HCT116 (cell line): ENCODE results near the gene IER5L. TPM values are rescaled to one million over a fixed set of nuclear protein-coding genes. Genes with fewer than 3 reads are reported as not detected.

Experiments
- ATAC-seq: fragments of 200-7000 bp; cut with Tn5 transposase; 2 replicates; pipeline ENCODE4 v1.9.1; 2020; ENCODE audit warnings: mild to moderate bottlenecking, moderate library complexity
- BruUV-seq: library from RNA; stranded (reverse); fragments of 400-500 nt; replicated peaks from 2 replicates; lab custom pipeline; 2021; lab: Mats Ljungman, UMichigan
- CTCF ChIA-PET: fragments of 300-600 bp; sonication (Branson Sonifier 250); formaldehyde crosslinking; loops from one replicate; lab custom pipeline; 2021; ENCODE audit warnings: antibody characterized with exemption; lab: Charles Lee
- POLR2A ChIA-PET: fragments of 300-600, 350-600 bp; sonication (Branson Sonifier 250); formaldehyde crosslinking; loops from one replicate; lab custom pipeline; 2021; ENCODE audit warnings: antibody characterized with exemption; lab: Charles Lee
- RAD21 ChIA-PET, 2 experiments: fragments of 300-600 bp; sonication (Branson Sonifier 250); formaldehyde crosslinking; loops; one replicate each; lab custom pipeline; 2023; ENCODE audit warnings: low total read pairs in 2 of 2; ENCODE audit not compliant: uncharacterized antibody in 2 of 2, unreplicated experiment in 2 of 2, low non-redundant PET in 1 of 2; lab: Charles Lee
- DNase-seq: peaks from one replicate; pipeline ENCODE4 v3.0.0-alpha.2; 2010; ENCODE audit warnings: low read depth, low spot score
- H2AFZ ChIP-seq: fragments of 200-600 bp; shearing (Covaris generic), sonication (generic); 2 replicates; pipeline ENCODE4 v1.6.1; 2017; ENCODE audit warnings: low read depth, mixed run types, mixed read lengths, antibody characterized with exemption, low read length; ENCODE audit not compliant: poor library complexity, severe bottlenecking
- H3K27ac ChIP-seq: 2 replicates; pipeline ENCODE4 v1.5.1; 2012; ENCODE audit warnings: low read depth, low read length
- H3K27me3 ChIP-seq: fragments of 200-600 bp; sonication (generic); 2 replicates; pipeline ENCODE4 v1.6.1; 2016; ENCODE audit warnings: mixed run types, low read length, mixed read lengths; ENCODE audit not compliant: insufficient read depth
- H3K36me3 ChIP-seq, 2 experiments: fragments of 200-500 bp in 1 of 2; fragments of 200-600 bp in 1 of 2; sonication (Bioruptor generic) in 1 of 2; sonication (generic) in 1 of 2; 2 replicates each; pipeline versions ENCODE4 v1.5.1 to v1.6.1; 2014 to 2016; ENCODE audit warnings: low read length in 2 of 2, inconsistent platforms in 1 of 2, mixed read lengths in 1 of 2, mixed run types in 1 of 2; ENCODE audit not compliant: insufficient read depth in 2 of 2, control insufficient read depth in 1 of 2
- H3K4me1 ChIP-seq, 2 experiments: fragments of 200-600 bp in 1 of 2; sonication (generic) in 1 of 2; 2 replicates each; pipeline versions ENCODE4 v1.5.1 to v1.6.1; 2012 to 2017; ENCODE audit warnings: low read length in 2 of 2, inconsistent platforms in 1 of 2, mild to moderate bottlenecking in 1 of 2, mixed read lengths in 1 of 2, mixed run types in 1 of 2, moderate library complexity in 1 of 2; ENCODE audit not compliant: insufficient read depth in 2 of 2, control insufficient read depth in 1 of 2
- H3K4me2 ChIP-seq: fragments of 200-600 bp; sonication (generic); 2 replicates; pipeline ENCODE4 v1.6.1; 2017; ENCODE audit warnings: mixed run types, low read length, mixed read lengths
- H3K4me3 ChIP-seq, 2 experiments: fragments of 200-600 bp in 1 of 2; sonication (generic) in 1 of 2; replicated peaks in 1 of 2; 2 replicates each; pipeline ENCODE4 v1.5.1; 2011 to 2016; ENCODE audit warnings: low read length in 2 of 2, control low read depth in 1 of 2, low read depth in 1 of 2, mild to moderate bottlenecking in 1 of 2, mixed read lengths in 1 of 2, mixed run types in 1 of 2
- H3K79me2 ChIP-seq: fragments of 200-600 bp; sonication (generic); 2 replicates; pipeline ENCODE4 v1.6.1; 2017; ENCODE audit warnings: mild to moderate bottlenecking, mixed run types, low read length, moderate library complexity, mixed read lengths; ENCODE audit not compliant: insufficient read depth
- H3K9ac ChIP-seq: fragments of 200-600 bp; sonication (generic); 2 replicates; pipeline ENCODE4 v1.6.1; 2016; ENCODE audit warnings: low read length, mixed read lengths
- H3K9me2 ChIP-seq: fragments of 200-600 bp; sonication (generic), shearing (Covaris generic); 2 replicates; pipeline ENCODE4 v1.6.1; 2017; ENCODE audit warnings: mixed run types, mild to moderate bottlenecking, moderate library complexity; ENCODE audit not compliant: insufficient read depth
- H3K9me3 ChIP-seq, 2 experiments: fragments of 200-500 bp in 1 of 2; fragments of 200-600 bp in 1 of 2; sonication (Bioruptor generic) in 1 of 2; sonication (generic) in 1 of 2; 2 replicates each; pipeline ENCODE4 v1.6.1; 2014 to 2017; ENCODE audit warnings: low read length in 2 of 2, mixed read lengths in 2 of 2, inconsistent platforms in 1 of 2, low read depth in 1 of 2, mild to moderate bottlenecking in 1 of 2, mixed run types in 1 of 2, moderate library complexity in 1 of 2; ENCODE audit not compliant: control insufficient read depth in 1 of 2, insufficient read depth in 1 of 2
- H4K20me1 ChIP-seq: fragments of 200-600 bp; sonication (generic), shearing (Covaris generic); 2 replicates; pipeline ENCODE4 v1.6.1; 2017; ENCODE audit warnings: mixed run types, mild to moderate bottlenecking, moderate library complexity; ENCODE audit not compliant: insufficient read depth
- CBX3 ChIP-seq: IDR thresholded peaks from 2 replicates; pipeline ENCODE4 v1.6.1; 2012; ENCODE audit warnings: low read depth
- CEBPB ChIP-seq: IDR thresholded peaks from 2 replicates; pipeline ENCODE4 v1.6.1; 2012; ENCODE audit warnings: low read depth
- EGR1 ChIP-seq: IDR thresholded peaks from 2 replicates; pipeline ENCODE4 v1.6.1; 2012; ENCODE audit warnings: low read depth
- ELF1 ChIP-seq: IDR thresholded peaks from 2 replicates; pipeline ENCODE4 v1.6.1; 2012; ENCODE audit warnings: low read depth, borderline replicate concordance
- EZH2 ChIP-seq: fragments of 200-600 bp; sonication (generic); IDR thresholded peaks from 2 replicates; pipeline ENCODE4 v1.6.1; 2017; ENCODE audit warnings: antibody characterized with exemption, mixed run types
- EZH2phosphoT487 ChIP-seq: fragments of 200-600 bp; IDR thresholded peaks from 2 replicates; pipeline ENCODE4 v1.6.1; 2018; ENCODE audit warnings: antibody characterized with exemption, borderline replicate concordance
- FOSL1 ChIP-seq: IDR thresholded peaks from 2 replicates; pipeline ENCODE4 v1.6.1; 2012; ENCODE audit warnings: low read depth
- POLR2A ChIP-seq: IDR thresholded peaks from 2 replicates; pipeline ENCODE4 v1.7.0; 2011; ENCODE audit warnings: borderline replicate concordance; ENCODE audit not compliant: insufficient read depth, insufficient read length; ENCODE audit errors: extremely low read depth
- POLR2AphosphoS5 ChIP-seq: IDR thresholded peaks from 2 replicates; pipeline ENCODE4 v1.6.1; 2011; ENCODE audit warnings: mild to moderate bottlenecking, low read depth, low read length, moderate library complexity
- REST ChIP-seq: IDR thresholded peaks from 2 replicates; pipeline ENCODE4 v1.6.1; 2012; ENCODE audit warnings: low read depth
- SIN3A ChIP-seq: IDR thresholded peaks from 2 replicates; pipeline ENCODE4 v1.6.1; 2012; ENCODE audit warnings: low read depth
- SP1 ChIP-seq: IDR thresholded peaks from 2 replicates; pipeline ENCODE4 v1.6.1; 2012; ENCODE audit warnings: low read depth
- SRF ChIP-seq: IDR thresholded peaks from 2 replicates; pipeline ENCODE4 v1.6.1; 2012; ENCODE audit warnings: low read depth
- YY1 ChIP-seq: IDR thresholded peaks from 2 replicates; pipeline ENCODE4 v1.6.1; 2011; ENCODE audit warnings: low read length, low read depth, moderate library complexity, mild to moderate bottlenecking; ENCODE audit not compliant: insufficient replicate concordance; ENCODE audit errors: extremely low read depth
- ZBTB33 ChIP-seq: IDR thresholded peaks from 2 replicates; pipeline ENCODE4 v1.6.1; 2011; ENCODE audit warnings: mild to moderate bottlenecking, low read length, moderate library complexity; ENCODE audit not compliant: insufficient replicate concordance; ENCODE audit errors: extremely low read depth
- ZFX ChIP-seq: fragments of 450-650 bp; IDR thresholded peaks from 2 replicates; pipeline ENCODE4 v1.6.1; 2017
- ZNF274 ChIP-seq: fragments of 200-500 bp; sonication (Bioruptor generic); IDR thresholded peaks from 2 replicates; pipeline ENCODE4 v1.6.1; 2014; ENCODE audit warnings: mild to moderate bottlenecking, low read depth, low read length, inconsistent platforms
- intact Hi-C: fragments of 100-400 bp; cut with micrococcal nuclease; formaldehyde crosslinking; loops from 2 replicates; pipeline ENCODE4 v1.10.0; 2022
- total RNA-seq: library from RNA; stranded (reverse); gene quantifications from one replicate; pipeline ENCODE4 v1.2.1, GENCODE V29; 2021; ENCODE audit not compliant: unreplicated experiment
- TF ChIP-seq, protein P1 (sequence below): IDR thresholded peaks from 2 replicates; pipeline ENCODE4 v1.6.1; 2012

The IER5L gene
- total RNA-seq, 1 experiment from 2014 or later = 195 TPM

GRCh38 chr9:129162497-129163197 is 15.4 kb downstream of the IER5L start:
- H3K9me3 ChIP-seq = no peaks in the 10 kb centered on the region
- H3K36me3 ChIP-seq = no peaks in the 10 kb centered on the region
- no peaks in the 10 kb centered on the region for H3K79me2 ChIP-seq
- BruUV-seq = no TSS peak
- peaks cover 37 to 50% of the 10 kb centered on the region in 2 experiments for H3K4me1 ChIP-seq
- ATAC-seq (no peak), DNase-seq (no peak)
- H2AFZ ChIP-seq = no peak overlapping the region
- ChIA-PET RAD21 (no interaction called here), POLR2A (interaction anchor here (1.0 kb wide), 2 partner anchors 11 to 15 kb away, joined by 3 read pairs; partner anchors contain the start of gene IER5L), CTCF (interaction anchor here (1.5 kb wide), 1 partner anchor 20 kb away, joined by 5 read pairs; no protein-coding TSS in a partner anchor)
- no peak overlapping the region for H3K9ac ChIP-seq
- no peak overlapping the region for H3K4me3 ChIP-seq
- no peaks in the 10 kb centered on the region for H4K20me1 ChIP-seq
- TF ChIP-seq ELF1 (no peak), EGR1 (no peak), ZBTB33 (no peak), CBX3 (no peak), ZNF274 (no peak), REST (no peak), POLR2AphosphoS5 (no peak), YY1 (no peak), EZH2phosphoT487 (no peak), SP1 (no peak), CEBPB (no peak), ZFX (no peak), POLR2A (no peak), FOSL1 (no peak), SRF (no peak), EZH2 (no peak), SIN3A (no peak)
- TF ChIP-seq, protein P1, sequence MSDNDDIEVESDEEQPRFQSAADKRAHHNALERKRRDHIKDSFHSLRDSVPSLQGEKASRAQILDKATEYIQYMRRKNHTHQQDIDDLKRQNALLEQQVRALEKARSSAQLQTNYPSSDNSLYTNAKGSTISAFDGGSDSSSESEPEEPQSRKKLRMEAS = no peak
- no peaks in the 10 kb centered on the region for H3K9me2 ChIP-seq
- H3K4me2 ChIP-seq = no peak overlapping the region
- no peaks in the 10 kb centered on the region for H3K27me3 ChIP-seq
- intact Hi-C loops = no loop called here
- H3K27ac ChIP-seq = no peak overlapping the region
